Stimulated activated CD8-positive, alpha-beta memory T cell treated with anti-CD3 and anti-CD28 coated beads, Interleukin-15, amount 100 ng/mL, for 24 hours (primary cell): ENCODE results near the gene KCNQ2.

ENCODE experiments used
- DNase-seq: peaks from one replicate; pipeline ENCODE4 v3.0.0-alpha.2; 2020; ENCODE audit warnings: low read depth

KCNQ2 gene

GRCh38 chr20:63369024-63369530 lies 103.4 kb downstream of the KCNQ2 start:
- DNase-seq = no peak

GRCh38 chr20:63368151-63368550 lies 104.3 kb downstream of the KCNQ2 start:
- no peak for DNase-seq

GRCh38 chr20:63367446-63368055 lies 104.9 kb downstream of the KCNQ2 start:
- no peak for DNase-seq

DNA sequence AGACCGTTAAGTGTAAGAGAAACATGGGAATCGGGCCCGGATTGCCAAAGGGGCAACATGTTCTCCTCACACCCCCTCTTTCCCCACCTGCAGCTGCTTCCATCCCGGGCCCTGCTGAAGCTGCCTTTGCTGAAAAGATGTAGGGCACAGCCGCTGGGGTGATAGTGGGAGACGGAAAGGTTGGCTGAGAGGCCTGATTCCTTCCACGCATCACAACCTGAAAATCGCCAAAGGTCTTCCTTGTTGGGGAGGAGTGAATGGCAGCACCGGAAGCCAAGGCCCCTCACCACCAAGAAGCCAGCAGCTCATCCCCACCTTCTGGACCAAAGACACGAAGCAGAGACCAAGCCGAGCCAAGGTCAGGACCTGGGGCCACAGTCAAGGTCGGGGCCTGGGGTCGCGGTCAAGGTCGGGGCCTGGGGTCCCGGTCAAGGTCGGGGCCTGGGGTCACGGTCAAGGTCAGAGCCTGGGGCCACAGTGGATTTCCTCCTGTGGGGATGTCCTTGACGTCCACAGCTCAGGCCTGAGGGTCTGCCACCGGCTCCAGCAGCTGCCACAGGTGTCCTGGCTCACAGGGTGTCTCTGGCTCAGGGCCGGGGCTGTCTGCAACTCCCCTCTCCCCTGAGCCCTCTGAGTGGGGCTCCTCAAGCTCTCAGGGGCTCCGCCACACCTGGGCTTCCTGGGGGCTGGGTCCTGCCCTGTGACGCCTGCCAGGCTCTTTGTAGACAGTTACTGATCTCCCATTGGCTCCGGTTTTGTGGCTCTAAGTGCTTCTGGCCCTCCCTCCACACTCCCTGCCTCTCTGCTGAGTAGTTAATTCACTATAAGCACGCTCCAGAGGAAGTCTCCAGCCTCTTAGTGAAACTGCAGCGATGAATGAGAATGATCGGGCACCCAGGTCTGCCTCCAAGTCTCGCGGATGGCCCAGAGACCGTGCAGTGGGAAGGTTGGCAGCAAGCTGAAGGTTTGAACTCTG lies 105.8 kb downstream of the KCNQ2 start:
- no peak for DNase-seq

- no peak for DNase-seq
Observed at GRCh38 chr20:63365601-63366389, 106.7 kb downstream of the KCNQ2 start.

- DNase-seq = no peak
Observed at GRCh38 chr20:63364801-63365585, 107.5 kb downstream of the KCNQ2 start.

- no peak for DNase-seq
Observed at GRCh38 chr20:63363981-63364561, 108.4 kb downstream of the KCNQ2 start.

- DNase-seq = no peak
Observed at GRCh38 chr20:63363013-63363957, 109.2 kb downstream of the KCNQ2 start.

GRCh38 chr20:63362436-63363009 lies 109.9 kb downstream of the KCNQ2 start:
- no peak for DNase-seq

- no peak for DNase-seq
Observed at GRCh38 chr20:63361519-63362435, 110.7 kb downstream of the KCNQ2 start.

DNA sequence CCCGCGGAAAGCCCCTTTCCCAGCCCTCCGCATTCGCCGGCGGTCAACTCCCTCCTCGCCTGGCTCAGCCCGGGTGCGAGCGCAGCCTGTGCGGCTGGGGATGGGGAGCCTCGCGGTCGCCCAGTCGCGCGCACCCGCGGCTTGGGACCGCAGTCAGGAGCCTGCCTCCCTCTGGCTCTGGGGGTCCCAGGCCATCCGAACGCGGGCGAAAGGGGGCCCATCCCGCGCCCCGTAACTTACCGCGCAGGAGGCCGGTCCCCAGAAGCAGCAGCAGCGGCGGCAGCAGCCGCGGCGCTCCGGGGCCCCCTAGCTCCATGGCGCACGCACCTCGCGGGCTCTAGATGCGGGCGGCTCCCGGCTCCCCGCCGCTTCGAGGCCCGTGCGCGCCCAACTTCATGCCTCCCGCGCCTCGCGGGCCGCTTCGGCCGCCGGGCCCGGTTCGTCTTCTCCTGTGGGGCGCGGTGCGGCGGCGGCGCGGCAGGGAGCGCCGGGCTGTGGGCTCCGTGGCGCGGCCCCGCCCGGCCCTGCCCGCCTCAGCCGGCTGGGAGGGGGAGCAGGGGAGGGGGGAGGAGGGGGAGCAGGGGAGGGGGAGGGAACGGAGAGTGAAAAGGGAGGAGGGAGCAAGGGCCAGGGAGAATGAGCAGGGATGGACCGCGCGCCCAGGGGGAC lies 111.5 kb downstream of the KCNQ2 start, which contains the start of gene CHRNA4:
TSS of gene CHRNA4 (minus strand) at position 500 of the 669 bp plus-strand sequence. CDS start at position 316, 184 bp downstream.
- DNase-seq = no peak

- no peak for DNase-seq
Observed at GRCh38 chr20:63359937-63360849, 112.3 kb downstream of the KCNQ2 start.

- no peak for DNase-seq
Observed at GRCh38 chr20:63359164-63359934, 113.1 kb downstream of the KCNQ2 start.

DNA sequence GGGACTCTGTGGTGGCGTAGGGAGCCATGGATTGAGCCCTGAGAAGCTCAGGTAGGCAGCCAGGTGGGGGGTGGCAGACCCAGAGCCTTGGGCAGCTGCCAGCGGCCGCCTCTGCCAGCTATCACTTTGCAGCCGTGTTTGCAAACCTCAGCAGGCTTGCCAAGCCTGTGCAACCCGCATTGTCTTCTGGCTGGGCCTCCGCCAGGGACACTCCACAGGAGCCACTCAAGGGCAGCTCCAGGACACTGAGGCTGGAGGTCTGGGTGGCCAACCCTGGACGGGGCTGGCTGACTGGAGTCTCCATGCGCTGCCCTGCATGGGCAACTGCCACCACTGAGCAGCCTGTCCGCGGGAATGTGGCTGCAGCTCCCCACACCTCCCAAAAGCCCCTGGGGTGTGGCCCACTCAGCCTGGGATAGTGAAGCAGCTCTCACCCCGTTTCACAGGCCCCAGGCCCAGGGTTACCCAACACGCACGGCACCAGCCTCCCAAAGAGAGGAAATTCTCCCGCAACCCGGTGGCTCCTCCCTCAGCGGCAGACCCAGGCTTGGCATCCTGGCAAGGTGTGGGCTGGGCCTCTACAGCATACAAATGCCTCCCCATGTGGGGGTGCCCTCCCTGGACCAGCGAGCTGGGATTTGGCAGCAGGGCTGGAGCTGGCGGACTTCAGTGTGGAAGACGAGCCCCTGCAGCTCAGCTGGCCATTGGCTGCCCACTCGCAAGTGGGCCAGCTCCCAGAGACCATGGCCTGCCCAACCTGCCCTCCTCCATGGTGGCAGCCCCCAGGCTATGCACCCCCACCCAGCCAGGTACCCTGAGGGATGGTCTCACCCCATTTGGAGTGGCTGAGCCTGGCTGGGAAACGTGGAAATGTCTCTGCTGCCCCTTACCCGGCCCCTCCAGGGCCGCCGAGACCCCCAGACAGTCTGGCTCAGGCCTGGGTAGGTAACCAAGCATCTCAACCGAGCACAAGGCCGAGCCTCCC lies 114.2 kb downstream of the KCNQ2 start:
- DNase-seq = no peak
